Neuron (in vitro differentiated cells): ENCODE data around the gene HYAL1.

Experiments used
- H2AFZ ChIP-seq: one replicate; pipeline ENCODE4 v1.6.1; 2013; ENCODE audit warnings: low read depth, mild to moderate bottlenecking, inconsistent platforms, low read length, moderate library complexity
- H3K27me3 ChIP-seq: one replicate; pipeline ENCODE4 v1.6.1; 2013; ENCODE audit warnings: low read length; ENCODE audit not compliant: insufficient read depth
- H3K36me3 ChIP-seq: one replicate; pipeline ENCODE4 v1.6.1; 2013; ENCODE audit warnings: low read length; ENCODE audit not compliant: insufficient read depth
- H3K4me1 ChIP-seq: one replicate; pipeline ENCODE4 v1.6.1; 2013; ENCODE audit warnings: low read length; ENCODE audit not compliant: insufficient read depth
- H3K4me3 ChIP-seq: 2 replicates; pipeline ENCODE4 v1.5.1; 2013; ENCODE audit warnings: mild to moderate bottlenecking, low read length, moderate library complexity
- H3K9me3 ChIP-seq: one replicate; pipeline ENCODE4 v1.6.1; 2013; ENCODE audit warnings: low read length

Gene HYAL1

GRCh38 chr3:50340448-50341329 is 37.3 kb upstream of the HYAL1 start, which contains the start of gene RASSF1:
Gene RASSF1 (minus strand): TSS chr3:50340836. CDS start chr3:50340805, 31 bp downstream.
- H3K4me3 ChIP-seq = no peak within 1 kb of the TSS
- no peak within 1 kb of the TSS for H2AFZ ChIP-seq
- H3K9me3 ChIP-seq = peaks cover 5% of the 10 kb centered on the region
- H3K36me3 ChIP-seq = no peaks in the 10 kb centered on the region
- peaks cover 51% of the 10 kb centered on the region for H3K27me3 ChIP-seq
- H3K4me1 ChIP-seq = peaks cover 15% of the 10 kb centered on the region

GRCh38 chr3:50340147-50340447 is 36.7 kb upstream of the HYAL1 start:
- Histone ChIP-seq H2AFZ (no peak overlapping the region), H3K9me3 (peaks cover 5% of the 10 kb centered on the region), H3K36me3 (no peaks in the 10 kb centered on the region), H3K4me1 (peaks cover 18% of the 10 kb centered on the region), H3K4me3 (no peak overlapping the region), H3K27me3 (peaks cover 48% of the 10 kb centered on the region)

GRCh38 chr3:50339485-50340146 is 36.2 kb upstream of the HYAL1 start:
- Histone ChIP-seq H3K4me1 (peaks cover 18% of the 10 kb centered on the region), H3K36me3 (no peaks in the 10 kb centered on the region), H3K4me3 (no peak overlapping the region), H3K27me3 (peaks cover 44% of the 10 kb centered on the region), H2AFZ (no peak overlapping the region), H3K9me3 (peaks cover 3% of the 10 kb centered on the region)

- no peak overlapping the region for H3K4me3 ChIP-seq
- no peak overlapping the region for H2AFZ ChIP-seq
- peaks cover 42% of the 10 kb centered on the region for H3K27me3 ChIP-seq
Observed at GRCh38 chr3:50338965-50339364, 35.6 kb upstream of the HYAL1 start.

GRCh38 chr3:50337175-50337861 is 33.9 kb upstream of the HYAL1 start:
- Histone ChIP-seq H3K27me3 (peaks cover 25% of the 10 kb centered on the region), H3K9me3 (no peaks in the 10 kb centered on the region), H3K4me3 (peak overlapping the region; percentile 78), H3K36me3 (peaks cover 4% of the 10 kb centered on the region), H2AFZ (peak overlapping the region; percentile 80), H3K4me1 (peaks cover 18% of the 10 kb centered on the region)

More at GRCh38 chr3:50338965-50339364, 35.6 kb upstream of the HYAL1 start:
- H3K4me1 ChIP-seq = peaks cover 18% of the 10 kb centered on the region
- peaks cover 2% of the 10 kb centered on the region for H3K9me3 ChIP-seq
- H3K36me3 ChIP-seq = no peaks in the 10 kb centered on the region

- Histone ChIP-seq H2AFZ (peak overlapping the region; percentile 47), H3K27me3 (peaks cover 19% of the 10 kb centered on the region), H3K4me1 (peaks cover 18% of the 10 kb centered on the region), H3K9me3 (no peaks in the 10 kb centered on the region), H3K4me3 (peak overlapping the region; percentile 78), H3K36me3 (peaks cover 11% of the 10 kb centered on the region)
Observed at GRCh38 chr3:50336452-50337174, 33.2 kb upstream of the HYAL1 start.

- H3K4me1 ChIP-seq = peaks cover 18% of the 10 kb centered on the region
- no peak overlapping the region for H2AFZ ChIP-seq
- H3K27me3 ChIP-seq = no peaks in the 10 kb centered on the region
- H3K36me3 ChIP-seq = peaks cover 32% of the 10 kb centered on the region
- H3K4me3 ChIP-seq = no peak overlapping the region
- H3K9me3 ChIP-seq = no peaks in the 10 kb centered on the region
Observed at GRCh38 chr3:50334339-50335075, 31.1 kb upstream of the HYAL1 start.

- H2AFZ ChIP-seq = no peak overlapping the region
- no peak overlapping the region for H3K4me3 ChIP-seq
- H3K36me3 ChIP-seq = peaks cover 32% of the 10 kb centered on the region
- H3K9me3 ChIP-seq = no peaks in the 10 kb centered on the region
- no peaks in the 10 kb centered on the region for H3K27me3 ChIP-seq
- H3K4me1 ChIP-seq = peaks cover 18% of the 10 kb centered on the region
Observed at GRCh38 chr3:50333744-50334328, 30.5 kb upstream of the HYAL1 start.

- Histone ChIP-seq H3K4me3 (no peak overlapping the region), H3K27me3 (no peaks in the 10 kb centered on the region), H2AFZ (no peak overlapping the region), H3K36me3 (peaks cover 32% of the 10 kb centered on the region), H3K4me1 (peaks cover 27% of the 10 kb centered on the region), H3K9me3 (no peaks in the 10 kb centered on the region)
Observed at GRCh38 chr3:50331364-50331907, 28.1 kb upstream of the HYAL1 start.

- H3K4me1 ChIP-seq = peaks cover 17% of the 10 kb centered on the region
- peaks cover 43% of the 10 kb centered on the region for H3K36me3 ChIP-seq
- no peaks in the 10 kb centered on the region for H3K9me3 ChIP-seq
- H3K4me3 ChIP-seq = no peak overlapping the region
- H3K27me3 ChIP-seq = no peaks in the 10 kb centered on the region
- H2AFZ ChIP-seq = no peak overlapping the region
Observed at GRCh38 chr3:50330330-50330729, 27.0 kb upstream of the HYAL1 start.

- peaks cover 43% of the 10 kb centered on the region for H3K36me3 ChIP-seq
- no peak within 1 kb of the TSS for H2AFZ ChIP-seq
- H3K4me3 ChIP-seq = peak within 1 kb of the TSS; percentile 79
- no peaks in the 10 kb centered on the region for H3K9me3 ChIP-seq
- H3K27me3 ChIP-seq = no peaks in the 10 kb centered on the region
- H3K4me1 ChIP-seq = peaks cover 22% of the 10 kb centered on the region
Observed at GRCh38 chr3:50327943-50328691, 24.7 kb upstream of the HYAL1 start, which contains the start of gene TUSC2. Gene TUSC2 (minus strand): TSS chr3:50328223. CDS start chr3:50328099, 124 bp downstream.
